Measurements from ENCODE around the gene FAM118A.

Gene FAM118A

GRCh38 chr22:45310331-45310976 is 720 bp downstream of the FAM118A start:
- Mint-ChIP-seq H3K36me3 (no peaks in the 10 kb centered on the region), H3K4me3 (peak overlapping the region; percentile 90), H3K9me3 (no peaks in the 10 kb centered on the region), H3K4me1 (peaks cover 34% of the 10 kb centered on the region), H3K27me3 (no peaks in the 10 kb centered on the region), H3K27ac (peak overlapping the region; percentile 93)
- ATAC-seq (ENCODE audit: low read depth) = no peak
- peak in 1 of 2 donors; percentile 24 for DNase-seq (ENCODE audit: low spot score in 2 of 2)

DNA sequence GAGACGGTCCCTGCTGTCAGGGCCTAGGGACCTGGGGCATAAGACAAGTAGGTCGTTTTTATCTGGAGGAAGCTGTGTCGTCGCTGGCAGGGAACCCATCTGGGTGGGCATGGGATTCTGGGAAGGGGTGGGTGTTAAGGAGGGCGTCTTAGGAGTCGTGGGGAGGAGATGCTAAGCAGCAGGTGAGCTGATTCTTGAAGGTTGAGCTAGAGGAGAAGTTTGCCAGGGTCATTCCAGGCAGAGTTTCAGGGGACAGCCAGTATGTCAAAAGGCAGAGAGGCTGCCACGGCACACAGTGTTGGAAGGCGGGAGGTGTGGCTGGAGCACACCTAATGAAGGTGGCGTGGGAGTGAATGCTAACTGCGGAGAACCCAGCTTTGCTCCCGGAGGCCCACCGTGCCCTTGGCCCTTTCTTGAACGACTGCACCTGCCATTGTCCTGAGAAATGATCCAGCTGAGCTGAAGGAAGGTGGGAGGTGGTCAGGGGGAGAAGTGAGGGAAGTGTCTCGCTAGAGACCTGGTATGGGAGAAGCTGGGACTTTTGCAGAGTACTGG is 1.3 kb downstream of the FAM118A start:
- Mint-ChIP-seq H3K36me3 (no peaks in the 10 kb centered on the region), H3K27ac (peak overlapping the region; percentile 93), H3K27me3 (no peaks in the 10 kb centered on the region), H3K9me3 (no peaks in the 10 kb centered on the region), H3K4me3 (peak overlapping the region; percentile 90), H3K4me1 (peaks cover 34% of the 10 kb centered on the region)
- no peak for DNase-seq (ENCODE audit: low spot score in 2 of 2)
- no peak for ATAC-seq (ENCODE audit: low read depth)

DNA sequence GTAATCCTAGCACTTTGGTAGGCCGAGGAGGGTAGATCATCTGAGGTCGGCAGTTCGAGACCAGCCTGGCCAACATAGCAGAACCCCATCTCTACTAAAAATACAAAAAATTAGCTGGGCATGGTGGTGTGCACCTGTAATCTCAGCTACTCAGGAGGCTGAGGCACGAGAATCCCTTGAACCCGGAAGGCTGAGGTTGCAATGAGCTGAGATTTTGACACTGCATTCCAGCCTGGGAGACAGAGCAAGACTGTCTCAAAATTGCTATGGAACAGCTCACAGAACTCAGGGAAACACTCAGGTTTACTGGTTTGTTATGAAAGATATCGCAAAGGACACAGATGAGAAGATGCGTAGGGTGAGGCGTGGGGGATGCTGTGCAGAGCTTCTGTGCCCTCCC is 2.7 kb downstream of the FAM118A start:
- H3K9me3 Mint-ChIP-seq = no peaks in the 10 kb centered on the region
- H3K36me3 Mint-ChIP-seq = no peaks in the 10 kb centered on the region
- no peak overlapping the region for H3K4me3 Mint-ChIP-seq
- no peak for DNase-seq (ENCODE audit: low spot score in 2 of 2)
- ATAC-seq (ENCODE audit: low read depth) = no peak
- no peak overlapping the region for H3K27ac Mint-ChIP-seq
- H3K4me1 Mint-ChIP-seq = peaks cover 34% of the 10 kb centered on the region
- H3K27me3 Mint-ChIP-seq = no peaks in the 10 kb centered on the region

DNA sequence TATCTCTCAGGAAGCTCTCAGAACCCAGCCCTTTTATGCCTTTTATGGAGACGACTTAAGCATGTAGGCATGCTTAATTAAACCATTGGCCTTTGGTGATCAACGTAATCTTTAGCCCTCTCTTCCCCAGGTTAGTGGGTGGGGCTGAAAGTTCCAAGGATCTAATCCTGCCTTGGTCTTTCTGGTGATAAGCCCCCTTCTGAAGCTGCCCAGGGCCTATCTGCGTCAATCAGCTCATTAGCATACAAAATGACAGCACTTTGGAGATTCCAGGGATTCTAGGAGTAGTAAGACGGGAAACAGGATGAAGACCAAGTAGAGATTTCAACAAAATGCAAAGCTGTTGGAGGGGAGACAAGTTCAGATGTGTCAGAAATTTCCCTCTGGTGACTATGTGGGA is 3.1 kb downstream of the FAM118A start:
- Mint-ChIP-seq H3K4me3 (no peak overlapping the region), H3K27ac (no peak overlapping the region), H3K27me3 (no peaks in the 10 kb centered on the region)

DNA sequence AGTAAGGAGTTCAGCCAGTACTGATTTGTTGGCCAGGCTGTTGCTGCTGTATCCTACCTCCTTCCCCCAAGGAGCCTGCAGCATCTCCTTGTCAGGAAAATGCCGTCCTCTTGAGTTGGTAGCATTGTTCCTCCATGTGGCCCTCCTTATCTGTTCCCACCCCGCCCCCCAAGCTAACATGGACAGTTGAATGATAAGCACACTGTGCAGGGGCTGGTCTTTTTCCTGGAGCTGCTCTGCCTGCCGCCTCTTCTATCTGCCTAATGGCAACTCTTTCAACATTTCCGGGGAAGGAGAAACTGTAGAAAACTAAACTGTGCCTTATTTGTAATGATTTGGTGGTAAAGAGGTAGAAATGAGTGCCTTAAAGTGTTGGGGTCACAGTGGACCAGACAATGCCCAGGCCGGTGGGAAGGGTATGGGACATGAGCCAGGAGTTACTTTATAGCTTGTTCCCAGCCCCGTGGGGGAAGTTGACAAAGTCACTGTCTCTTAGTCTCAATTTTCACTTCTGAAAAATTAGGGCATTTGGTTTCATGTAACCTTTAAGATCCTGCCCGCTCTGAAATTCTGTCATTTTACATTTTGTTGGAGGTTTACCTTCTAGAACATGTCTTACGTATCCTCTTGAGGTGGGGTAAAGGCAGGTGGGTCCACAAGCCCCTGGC is 4.5 kb downstream of the FAM118A start:
- DNase-seq (ENCODE audit: low spot score in 2 of 2) (no peak), ATAC-seq (ENCODE audit: low read depth) (no peak)
- no peaks in the 10 kb centered on the region for H3K9me3 Mint-ChIP-seq
- H3K36me3 Mint-ChIP-seq = no peaks in the 10 kb centered on the region
- H3K27ac Mint-ChIP-seq = peak overlapping the region; percentile 46
- no peak overlapping the region for H3K4me3 Mint-ChIP-seq
- H3K27me3 Mint-ChIP-seq = no peaks in the 10 kb centered on the region
- H3K4me1 Mint-ChIP-seq = peaks cover 42% of the 10 kb centered on the region

More for the DNA sequence above, 3.1 kb downstream of the FAM118A start:
- no peaks in the 10 kb centered on the region for H3K9me3 Mint-ChIP-seq
- peaks cover 35% of the 10 kb centered on the region for H3K4me1 Mint-ChIP-seq
- ATAC-seq (ENCODE audit: low read depth) (no peak), DNase-seq (ENCODE audit: low spot score in 2 of 2) (no peak)
- H3K36me3 Mint-ChIP-seq = no peaks in the 10 kb centered on the region

DNA sequence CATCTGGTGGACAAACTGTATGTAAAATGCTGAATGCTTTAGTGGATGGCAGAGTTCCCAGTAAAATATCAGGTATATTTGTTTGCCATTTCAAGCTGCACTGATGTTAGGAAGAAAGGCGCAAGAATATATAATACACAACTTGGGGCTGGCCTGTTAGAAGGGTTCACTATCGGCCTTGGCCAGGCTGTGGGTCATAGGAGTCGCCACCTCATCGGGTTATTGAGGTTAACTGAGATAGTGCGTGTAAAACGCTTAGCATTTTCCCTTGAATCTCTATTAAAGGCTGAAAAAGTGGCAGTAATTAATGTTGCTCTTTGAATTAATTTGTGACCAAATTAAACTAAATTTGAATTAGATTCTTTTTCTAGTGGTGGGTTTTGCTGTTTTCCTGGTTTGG is 5.1 kb downstream of the FAM118A start:
- Mint-ChIP-seq H3K9me3 (no peaks in the 10 kb centered on the region), H3K36me3 (no peaks in the 10 kb centered on the region), H3K27ac (peak overlapping the region; percentile 99), H3K4me1 (peaks cover 44% of the 10 kb centered on the region), H3K27me3 (no peaks in the 10 kb centered on the region), H3K4me3 (no peak overlapping the region)
- DNase-seq (ENCODE audit: low spot score in 2 of 2) (no peak), ATAC-seq (ENCODE audit: low read depth) (no peak)

DNA sequence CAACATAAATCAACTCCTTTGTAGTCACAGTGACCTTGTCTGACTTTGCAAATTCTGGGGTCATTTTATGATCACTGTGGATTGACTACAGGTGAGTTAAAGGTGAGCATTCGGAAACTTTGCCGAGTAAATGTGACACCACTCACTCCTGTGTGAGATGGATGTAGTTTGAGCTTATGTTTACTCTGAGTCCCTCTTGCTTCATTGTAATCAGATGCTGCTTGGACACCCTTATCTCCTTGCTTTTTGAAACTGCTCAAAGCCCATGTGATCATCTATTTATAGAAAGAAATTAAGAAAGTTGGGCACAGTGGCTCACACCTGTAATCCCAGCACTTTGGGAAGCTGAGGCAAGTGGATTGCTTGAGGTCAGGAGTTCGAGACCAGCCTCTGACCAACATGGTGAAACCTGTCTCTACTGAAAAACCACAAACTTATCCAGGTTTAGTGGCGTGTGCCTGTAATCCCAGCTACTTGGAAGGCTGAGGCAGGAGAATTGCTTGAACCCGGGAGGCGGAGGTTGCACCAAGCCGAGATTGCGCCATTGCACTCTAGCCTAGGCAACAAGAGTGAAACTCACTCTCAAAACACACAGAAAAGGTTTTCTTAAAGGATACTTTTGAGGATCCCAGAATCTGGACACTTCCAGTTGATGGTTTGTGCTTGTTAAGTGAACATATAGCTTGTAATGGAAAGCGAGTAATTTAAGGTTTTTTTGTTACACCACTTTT is 7.2 kb downstream of the FAM118A start:
- no peak for ATAC-seq (ENCODE audit: low read depth)
- Mint-ChIP-seq H3K36me3 (no peaks in the 10 kb centered on the region), H3K4me1 (peaks cover 35% of the 10 kb centered on the region), H3K9me3 (no peaks in the 10 kb centered on the region), H3K27me3 (no peaks in the 10 kb centered on the region), H3K4me3 (no peak overlapping the region), H3K27ac (peak overlapping the region; percentile 99)
- no peak for DNase-seq (ENCODE audit: low spot score in 2 of 2)

DNA sequence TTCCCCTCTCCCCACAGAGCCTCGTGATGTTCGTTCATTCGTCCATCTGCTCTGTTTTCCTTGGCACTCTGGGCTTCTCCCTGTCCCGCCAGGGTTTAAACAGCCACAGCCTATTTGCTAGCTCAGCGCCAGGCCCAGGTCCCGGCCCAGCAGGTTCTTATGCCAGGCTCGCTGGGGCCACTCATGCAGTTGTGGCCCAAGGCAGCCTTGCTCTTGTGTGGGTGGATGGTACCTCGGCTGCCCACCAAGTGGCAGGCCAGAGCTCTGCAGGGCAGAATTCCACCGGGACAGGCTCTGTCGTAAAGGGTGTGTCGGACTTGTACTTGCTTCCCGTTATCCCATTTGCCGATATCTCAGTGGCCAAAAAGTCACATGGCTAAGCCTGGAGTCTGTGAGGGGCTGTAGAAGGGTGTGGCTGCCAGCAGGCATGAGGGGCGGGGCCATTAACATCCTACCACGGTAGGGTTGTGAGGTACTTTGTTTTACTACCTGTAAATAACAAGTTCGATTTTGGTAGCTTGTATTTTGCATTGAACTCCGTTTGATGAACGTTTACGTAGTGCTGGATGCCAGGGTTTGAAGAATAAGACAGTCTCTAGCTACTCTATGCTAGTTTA is 7.9 kb downstream of the FAM118A start:
- peak overlapping the region; percentile 99 for H3K27ac Mint-ChIP-seq
- peaks cover 35% of the 10 kb centered on the region for H3K4me1 Mint-ChIP-seq
- H3K36me3 Mint-ChIP-seq = no peaks in the 10 kb centered on the region
- DNase-seq (ENCODE audit: low spot score in 2 of 2) (no peak), ATAC-seq (ENCODE audit: low read depth) (no peak)
- no peaks in the 10 kb centered on the region for H3K9me3 Mint-ChIP-seq
- peak overlapping the region; percentile 75 for H3K4me3 Mint-ChIP-seq
- no peaks in the 10 kb centered on the region for H3K27me3 Mint-ChIP-seq

- DNase-seq (ENCODE audit: low spot score in 2 of 2) (peak; percentile 64 to 76), ATAC-seq (ENCODE audit: low read depth) (peak; percentile 87)
- H3K4me3 Mint-ChIP-seq = peak overlapping the region; percentile 75
- H3K9me3 Mint-ChIP-seq = no peaks in the 10 kb centered on the region
- H3K36me3 Mint-ChIP-seq = no peaks in the 10 kb centered on the region
- peaks cover 32% of the 10 kb centered on the region for H3K4me1 Mint-ChIP-seq
- H3K27me3 Mint-ChIP-seq = no peaks in the 10 kb centered on the region
- H3K27ac Mint-ChIP-seq = peak overlapping the region; percentile 99
Measured at GRCh38 chr22:45318168-45318557, 8.4 kb downstream of the FAM118A start.

- Mint-ChIP-seq H3K9me3 (no peaks in the 10 kb centered on the region), H3K27me3 (no peaks in the 10 kb centered on the region), H3K36me3 (peaks cover 5% of the 10 kb centered on the region), H3K27ac (peak overlapping the region; percentile 99), H3K4me1 (peaks cover 30% of the 10 kb centered on the region), H3K4me3 (peak overlapping the region; percentile 75)
- no peak for DNase-seq (ENCODE audit: low spot score in 2 of 2)
- peak; percentile 72 for ATAC-seq (ENCODE audit: low read depth)
Measured at GRCh38 chr22:45318558-45319323, 9.0 kb downstream of the FAM118A start.

GRCh38 chr22:45319324-45319685 is 9.6 kb downstream of the FAM118A start:
- DNase-seq (ENCODE audit: low spot score in 2 of 2) (no peak), ATAC-seq (ENCODE audit: low read depth) (no peak)
- H3K27me3 Mint-ChIP-seq = no peaks in the 10 kb centered on the region
- peaks cover 10% of the 10 kb centered on the region for H3K36me3 Mint-ChIP-seq
- H3K27ac Mint-ChIP-seq = peak overlapping the region; percentile 99
- no peaks in the 10 kb centered on the region for H3K9me3 Mint-ChIP-seq
- H3K4me3 Mint-ChIP-seq = peak overlapping the region; percentile 46
- H3K4me1 Mint-ChIP-seq = peaks cover 31% of the 10 kb centered on the region

DNA sequence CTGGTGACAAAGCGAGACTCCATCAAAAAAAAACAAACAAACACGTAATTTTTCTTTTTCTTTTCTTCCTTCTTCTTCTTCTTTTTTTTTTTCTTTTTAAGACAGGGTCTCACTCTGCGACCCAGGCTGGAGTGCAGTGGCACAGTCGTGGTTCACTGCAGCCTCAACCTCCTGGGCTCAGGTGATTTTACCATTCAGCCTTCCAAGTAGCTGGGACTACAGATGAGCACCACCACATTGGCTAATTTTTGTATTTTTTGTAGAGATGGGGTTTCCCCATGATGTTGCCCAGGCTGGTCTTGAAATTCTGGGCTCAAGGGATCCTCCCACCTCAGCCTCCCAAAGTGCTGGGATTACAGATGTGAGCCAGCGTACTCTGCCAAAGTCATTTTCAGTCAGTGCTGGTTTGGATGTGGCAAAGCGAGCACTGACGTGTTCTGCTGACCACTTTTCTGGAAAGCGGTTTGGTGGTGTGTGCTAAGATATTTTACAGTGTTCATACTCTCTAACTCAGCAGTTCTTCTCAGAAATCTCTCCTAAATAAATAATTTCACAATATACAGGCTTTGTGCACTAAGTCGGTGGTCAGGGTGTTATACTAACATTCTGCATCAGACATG is 10.7 kb downstream of the FAM118A start:
- ATAC-seq (ENCODE audit: low read depth) (no peak), DNase-seq (ENCODE audit: low spot score in 2 of 2) (no peak)
- peaks cover 16% of the 10 kb centered on the region for H3K36me3 Mint-ChIP-seq
- H3K27me3 Mint-ChIP-seq = no peaks in the 10 kb centered on the region
- no peak overlapping the region for H3K4me3 Mint-ChIP-seq
- H3K4me1 Mint-ChIP-seq = peaks cover 25% of the 10 kb centered on the region
- H3K27ac Mint-ChIP-seq = peak overlapping the region; percentile 99
- no peaks in the 10 kb centered on the region for H3K9me3 Mint-ChIP-seq

DNA sequence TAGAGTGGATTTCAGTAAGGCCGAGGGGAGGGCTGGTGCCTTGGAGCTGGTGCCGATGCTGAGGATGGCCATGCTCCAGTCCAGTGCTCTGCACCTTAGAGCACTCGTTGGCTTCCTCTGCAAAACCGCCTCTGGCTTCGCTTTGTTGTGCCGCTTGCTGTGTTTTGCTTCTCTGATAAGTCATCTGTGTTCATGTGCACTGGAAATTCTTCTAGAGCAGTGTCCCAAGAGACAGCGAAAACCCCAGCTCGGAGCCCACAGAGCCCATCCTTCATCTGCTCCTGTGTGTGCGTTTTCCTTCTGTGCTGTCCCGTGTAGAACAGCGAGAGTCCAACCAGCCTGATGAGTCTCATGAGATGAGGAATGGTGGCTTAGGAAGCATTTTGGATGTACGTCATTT is 12.1 kb downstream of the FAM118A start:
- H3K4me1 Mint-ChIP-seq = peaks cover 24% of the 10 kb centered on the region
- ATAC-seq (ENCODE audit: low read depth) (no peak), DNase-seq (ENCODE audit: low spot score in 2 of 2) (no peak)
- peaks cover 19% of the 10 kb centered on the region for H3K36me3 Mint-ChIP-seq
- H3K27me3 Mint-ChIP-seq = no peaks in the 10 kb centered on the region
- no peak overlapping the region for H3K4me3 Mint-ChIP-seq
- H3K27ac Mint-ChIP-seq = no peak overlapping the region
- H3K9me3 Mint-ChIP-seq = no peaks in the 10 kb centered on the region
